K562 (cell line): ENCODE results near the gene TMEM79. TPM values are rescaled to one million over a fixed set of nuclear protein-coding genes. Genes with fewer than 3 reads are reported as not detected.

Experiments
- ATAC-seq: fragments of 200-7000 bp; cut with Tn5 transposase; 3 replicates; pipeline ENCODE4 v1.9.1; 2020; ENCODE audit warnings: moderate library complexity
- BruUV-seq: library from RNA; stranded (reverse); fragments of 400-500 nt; replicated peaks from 2 replicates; lab custom pipeline; 2021; lab: Mats Ljungman, UMichigan
- CTCF ChIA-PET: fragments of 300-600 bp; formaldehyde crosslinking; extraction: SDS; loops from one replicate; lab custom pipeline; 2021; ENCODE audit warnings: low intra/inter-chr PET ratio; lab: Yijun Ruan, JAX
- POLR2A ChIA-PET: fragments of 300-600, 350-650 bp; sonication (Branson Sonifier 250); formaldehyde crosslinking; extraction: SDS; loops from one replicate; lab custom pipeline; 2021; ENCODE audit warnings: antibody characterized with exemption, inconsistent platforms; lab: Yijun Ruan, JAX
- DNase-seq, 4 experiments: peaks; one replicate each; pipeline versions ENCODE4 v3.0.0 to v3.0.0-alpha.2; 2011 to 2018; ENCODE audit warnings: low spot score in 3 of 4, mixed read lengths in 3 of 4; ENCODE audit errors: extremely low read depth in 1 of 4
- FAIRE-seq: peaks from 2 replicates; lab custom pipeline; 2011; peaks lifted over from hg19 to GRCh38; lab: Jason Lieb, UNC
- H2AFZ ChIP-seq: 2 replicates; pipeline ENCODE4 v1.6.0; 2011; ENCODE audit warnings: low read depth, low read length, control low read depth, inconsistent platforms
- H3K27ac ChIP-seq: fragments of 200-600 bp; 3 replicates; pipeline ENCODE4 v1.8.0; 2011; ENCODE audit warnings: low read depth, mild to moderate bottlenecking, control low read depth, inconsistent platforms, low read length, moderate library complexity, mixed read lengths; ENCODE audit errors: extremely low read depth
- H3K27me3 ChIP-seq, 2 experiments: fragments of 300-600 bp in 1 of 2; 2 replicates in 1 of 2; 3 replicates in 1 of 2; pipeline versions ENCODE4 v1.6.0 to v1.8.0; 2011; ENCODE audit warnings: inconsistent platforms in 2 of 2, low read length in 2 of 2, mild to moderate bottlenecking in 1 of 2, mixed read lengths in 1 of 2, moderate library complexity in 1 of 2; ENCODE audit not compliant: control insufficient read depth in 2 of 2, insufficient read depth in 2 of 2
- H3K36me3 ChIP-seq: fragments of 300-600 bp; 3 replicates; pipeline ENCODE4 v1.8.0; 2011; ENCODE audit warnings: mild to moderate bottlenecking, low read length, inconsistent platforms; ENCODE audit not compliant: control insufficient read depth, insufficient read depth
- H3K4me1 ChIP-seq, 2 experiments: fragments of 200-600 bp in 1 of 2; replicated peaks in 1 of 2; 2 replicates in 1 of 2; 3 replicates in 1 of 2; pipeline versions ENCODE4 v1.5.1 to v1.8.0; 2011; ENCODE audit warnings: inconsistent platforms in 2 of 2, low read length in 2 of 2, mild to moderate bottlenecking in 1 of 2, mixed read lengths in 1 of 2, moderate library complexity in 1 of 2; ENCODE audit not compliant: control insufficient read depth in 2 of 2, insufficient read depth in 2 of 2
- H3K4me2 ChIP-seq: 2 replicates; pipeline ENCODE4 v1.6.1; 2011; ENCODE audit warnings: low read length, control low read depth, inconsistent platforms, mixed read lengths; ENCODE audit not compliant: insufficient read depth
- H3K4me3 ChIP-seq: fragments of 200-600 bp; sonication (generic), shearing (Covaris generic); 2 replicates; pipeline ENCODE4 v1.5.1; 2016; ENCODE audit warnings: control low read depth, inconsistent platforms
- H3K79me2 ChIP-seq: fragments of 200-600 bp; 3 replicates; pipeline ENCODE4 v1.8.0; 2011; ENCODE audit warnings: low read length, inconsistent platforms; ENCODE audit not compliant: control insufficient read depth, insufficient read depth
- H3K9ac ChIP-seq, 2 experiments: 2 replicates each; pipeline versions ENCODE4 v1.6.0 to v1.6.1; 2011; ENCODE audit warnings: low read depth in 2 of 2, low read length in 2 of 2, control low read depth in 1 of 2, inconsistent platforms in 1 of 2, mild to moderate bottlenecking in 1 of 2, mixed read lengths in 1 of 2; ENCODE audit not compliant: insufficient read depth in 1 of 2
- H3K9me1 ChIP-seq: one replicate; pipeline ENCODE4 v1.6.0; 2011; ENCODE audit warnings: inconsistent platforms, mild to moderate bottlenecking, low read length, moderate library complexity; ENCODE audit not compliant: control insufficient read depth, insufficient read depth
- H3K9me3 ChIP-seq: replicated peaks from 2 replicates; pipeline ENCODE4 v1.5.1; 2011; ENCODE audit warnings: low read depth, low read length, inconsistent platforms; ENCODE audit not compliant: control insufficient read depth, insufficient read depth
- H4K20me1 ChIP-seq: replicated peaks from 2 replicates; pipeline ENCODE4 v1.6.1; 2011; ENCODE audit warnings: low read length, inconsistent platforms, mixed read lengths; ENCODE audit not compliant: control insufficient read depth, insufficient read depth
- GATAD2A ChIP-seq: fragments of 450-650 bp; IDR thresholded peaks from 2 replicates; pipeline ENCODE4 v1.6.1; 2017
- GMEB1 ChIP-seq: fragments of 250-450 bp; sonication (Bioruptor Pico); IDR thresholded peaks from 2 replicates; pipeline ENCODE4 v1.4.0; 2020; ENCODE audit warnings: mild to moderate bottlenecking
- IRF9 ChIP-seq: fragments of 450-650 bp; IDR thresholded peaks from 2 replicates; pipeline ENCODE4 v1.6.1; 2016; ENCODE audit warnings: missing biosample characterization, missing genetic modification characterization
- MIER1 ChIP-seq: fragments of 450-650 bp; IDR thresholded peaks from 2 replicates; pipeline ENCODE4 v1.6.1; 2016; ENCODE audit warnings: antibody characterized with exemption, mild to moderate bottlenecking, low read depth
- MTF1 ChIP-seq: fragments of 250-450 bp; sonication (Bioruptor Pico); IDR thresholded peaks from 2 replicates; pipeline ENCODE4 v1.9.0; 2021; ENCODE audit warnings: moderate library complexity, mild to moderate bottlenecking, inconsistent platforms, borderline replicate concordance
- MYC ChIP-seq, 2 experiments: fragments of 250-450 bp in 1 of 2; sonication (Bioruptor Pico) in 1 of 2; IDR thresholded peaks; 2 replicates each; pipeline versions ENCODE4 v1.5.1 to v1.6.1; 2012 to 2021; ENCODE audit warnings: low read depth in 2 of 2, borderline replicate concordance in 1 of 2, improper control_type of control experiment in 1 of 2, low read length in 1 of 2, mild to moderate bottlenecking in 1 of 2, moderate library complexity in 1 of 2
- PPARD ChIP-seq: fragments of 250-450 bp; sonication (Bioruptor Pico); IDR thresholded peaks from 2 replicates; pipeline ENCODE4 v1.8.0; 2022; ENCODE audit warnings: inconsistent platforms, mild to moderate bottlenecking, moderate library complexity
- RBM15 ChIP-seq: fragments of 200-400 bp; formaldehyde crosslinking; IDR thresholded peaks from 2 replicates; pipeline ENCODE4 v1.6.1; 2018; ENCODE audit warnings: mild to moderate bottlenecking, low read length, moderate library complexity; ENCODE audit not compliant: insufficient read depth
- USF2 ChIP-seq: sonication (generic); formaldehyde crosslinking; IDR thresholded peaks from 2 replicates; pipeline ENCODE4 v1.5.0; 2020; ENCODE audit warnings: missing genetic modification reagents
- YY1 ChIP-seq, 3 experiments: IDR thresholded peaks; 2 replicates each; pipeline ENCODE4 v1.6.1; 2011; ENCODE audit warnings: low read length in 2 of 3, mild to moderate bottlenecking in 2 of 3, moderate library complexity in 2 of 3, borderline replicate concordance in 1 of 3, control low read depth in 1 of 3, low read depth in 1 of 3; ENCODE audit not compliant: insufficient read depth in 3 of 3, insufficient replicate concordance in 2 of 3, control insufficient read depth in 1 of 3, insufficient read length in 1 of 3; ENCODE audit errors: extremely low read depth in 1 of 3
- ZFP1 ChIP-seq: fragments of 450-650 bp; formaldehyde crosslinking; IDR thresholded peaks from 2 replicates; pipeline ENCODE4 v1.4.0; 2020; ENCODE audit warnings: mild to moderate bottlenecking, mixed read lengths
- ZNF165 ChIP-seq: fragments of 250-450 bp; sonication (Bioruptor Pico); IDR thresholded peaks from 2 replicates; pipeline ENCODE4 v1.4.0; 2020; ENCODE audit warnings: borderline replicate concordance
- ZNF212 ChIP-seq: fragments of 450-650 bp; formaldehyde crosslinking; IDR thresholded peaks from 2 replicates; pipeline ENCODE4 v1.4.0; 2020; ENCODE audit warnings: mild to moderate bottlenecking
- ZNF282 ChIP-seq: sonication (generic); formaldehyde crosslinking; IDR thresholded peaks from 2 replicates; pipeline ENCODE4 v1.8.1; 2023; ENCODE audit warnings: missing genetic modification reagents
- ZNF512 ChIP-seq: IDR thresholded peaks from 2 replicates; pipeline ENCODE4 v1.6.1; 2016; ENCODE audit warnings: missing genetic modification characterization, missing compliant biosample characterization
- ZNF586 ChIP-seq: fragments of 450-650 bp; formaldehyde crosslinking; conservative IDR thresholded peaks from 2 replicates; pipeline ENCODE4 v1.4.0; 2020; ENCODE audit warnings: mild to moderate bottlenecking, moderate library complexity
- WGBS: fragments of 100-300 bp; shearing (Covaris generic); methylation state at CpG from one replicate; pipeline ENCODE4 v1.1.6; 2016; ENCODE audit warnings: low coverage, mixed read lengths; ENCODE audit not compliant: insufficient coverage; ENCODE audit errors: missing lambda C conversion rate; 5-methylcytosine and 5-hydroxymethylcytosine counted together
- in situ Hi-C: fragments of 300-500 bp; cut with MboI; formaldehyde crosslinking; loops from 4 replicates; pipeline ENCODE4 v1.15.0; 2018; ENCODE audit warnings: inconsistent platforms, mixed read lengths
- intact Hi-C: fragments of 100-400 bp; cut with micrococcal nuclease; formaldehyde crosslinking; loops from 2 replicates; pipeline ENCODE4 v1.14.2; 2022
- polyA plus RNA-seq, 8 experiments: library from polyadenylated mRNA; depleted of rRNA in 4 of 8; stranded (reverse) in 5 of 8; unstranded in 3 of 8; fragments of >200 nt; fragmentation: Nextera tagmentation in 2 of 8; fragmentation: Illumina TruSeq in 1 of 8; extraction: Ambion mirVana in 2 of 8; extraction: Trizol in 1 of 8; gene quantifications; 2 replicates each; pipeline versions ENCODE4 v1.2.1 to v1.2.3, GENCODE V29; 2011 to 2014; ENCODE audit warnings: inconsistent platforms in 1 of 8, missing spikeins in 1 of 8
- total RNA-seq, 7 experiments: library from RNA; depleted of rRNA in 6 of 7; stranded (reverse); fragments of >200 nt in 6 of 7; fragmentation: Illumina TruSeq in 2 of 7; extraction: Trizol in 2 of 7; gene quantifications; 2 replicates each; pipeline versions ENCODE4 v1.2.1 to v1.2.3, GENCODE V29; 2011 to 2021; ENCODE audit warnings: low replicate concordance in 1 of 7

TMEM79 gene
- total and polyA plus RNA-seq, 9 of the 15 experiments (the other 6 are each of a cell fraction or from before 2014, with no cell fraction given), result 0.69 to 6.8 (median 4.0) TPM

- H3K79me2 ChIP-seq, result no peaks in the 10 kb centered on the region
- ChIA-PET POLR2A (interaction anchor here (0.5 to 1.9 kb wide), 3 partner anchors 10 to 303 kb away, joined by 3 to 16 read pairs (median 3); partner anchors contain the start of genes SMG5 and TMEM79), CTCF (no interaction called here)
- FAIRE-seq (no peak), DNase-seq (no peak), ATAC-seq (no peak)
- H3K9me3 ChIP-seq, result no peaks in the 10 kb centered on the region
- H3K9me1 ChIP-seq, result no peaks in the 10 kb centered on the region
- H3K4me1 ChIP-seq, result peaks cover 7 to 15% of the 10 kb centered on the region in 2 experiments; a peak in 4 of 5 replicates
- 72% methylated on average over 6 of the region's 8 CpGs for WGBS
- in situ Hi-C loops, result no loop called here
- peaks cover 23% of the 10 kb centered on the region; the same call in 1 of the 3 replicates for H3K36me3 ChIP-seq
- no peak overlapping the region for H2AFZ ChIP-seq
- BruUV-seq, result no TSS peak
- no peaks in the 10 kb centered on the region for H3K27me3 ChIP-seq
- no peak overlapping the region for H3K4me3 ChIP-seq
- no peaks in the 10 kb centered on the region for H4K20me1 ChIP-seq
- peak overlapping the region in 1 of 2 experiments; percentile 43; a peak in 1 of 4 replicates for H3K9ac ChIP-seq
- H3K27ac ChIP-seq, result no peak overlapping the region
- intact Hi-C loops, result no loop called here
- no peak overlapping the region for H3K4me2 ChIP-seq
- TF ChIP-seq ZFP1 (CRISPR knock-in tag) (no peak), ZNF282 (CRISPR knock-in tag) (no peak), MIER1 (no peak), GATAD2A (no peak), MYC (IDR thresholded peaks at IDR 0.05; ENCODE audit: low read depth, low read length) (no peak), MYC (CRISPR knock-in tag; IDR thresholded peaks at IDR 0.05; ENCODE audit: borderline replicate concordance, low read depth) (no peak), YY1 (IDR thresholded peaks at IDR 0.05; ENCODE audit: borderline replicate concordance in 1 of 3, control insufficient read depth in 1 of 3, extremely low read depth in 1 of 3, insufficient read depth in 3 of 3, insufficient read length in 1 of 3, insufficient replicate concordance in 2 of 3, low read depth in 1 of 3, low read length in 2 of 3) (no peak), PPARD (no peak), ZNF165 (no peak), ZNF586 (CRISPR knock-in tag) (no peak), ZNF512 (tag) (no peak), IRF9 (tag) (no peak), ZNF212 (CRISPR knock-in tag) (no peak), RBM15 (no peak), MTF1 (CRISPR knock-in tag) (no peak), USF2 (CRISPR knock-in tag) (no peak), GMEB1 (CRISPR knock-in tag) (no peak)
Measured at GRCh38 chr1:156293098-156293434, 8.9 kb downstream of the TMEM79 start.
